Activated gamma-delta T cell treated with Interleukin-2 at 50 U/mL for 16 hours (primary cell): ENCODE results near the gene CAT.

Experiments used
- DNase-seq: peaks from one replicate; pipeline ENCODE4 v3.0.0-alpha.2; 2020

CAT gene

GRCh38 chr11:34425867-34426266 lies 12.9 kb upstream of the CAT start:
- DNase-seq, result no peak

GRCh38 chr11:34426766-34427185 lies 12.0 kb upstream of the CAT start:
- DNase-seq, result no peak

GRCh38 chr11:34427186-34427805 lies 11.4 kb upstream of the CAT start:
- DNase-seq, result no peak

GRCh38 chr11:34431979-34432378 lies 6.8 kb upstream of the CAT start:
- DNase-seq, result no peak

- DNase-seq, result no peak
These were observed 5.9 kb upstream of the CAT start for GRCh38 chr11:34432822-34433221.

- DNase-seq, result no peak
These were observed 4.8 kb upstream of the CAT start for GRCh38 chr11:34433899-34434298.

GRCh38 chr11:34437224-34438125 lies 1.3 kb upstream of the CAT start:
- DNase-seq, result no peak

GRCh38 chr11:34439610-34440198 lies 970 bp downstream of the CAT start:
- DNase-seq, result no peak

GRCh38 chr11:34441814-34442213 lies 3.1 kb downstream of the CAT start:
- DNase-seq, result no peak

- no peak for DNase-seq
These were observed 4.4 kb downstream of the CAT start for GRCh38 chr11:34443136-34443535.

GRCh38 chr11:34444428-34444827 lies 5.7 kb downstream of the CAT start:
- DNase-seq, result no peak

GRCh38 chr11:34445956-34446355 lies 7.2 kb downstream of the CAT start:
- no peak for DNase-seq

- DNase-seq, result no peak
These were observed 7.7 kb downstream of the CAT start for GRCh38 chr11:34446386-34446785.

- no peak for DNase-seq
These were observed 8.3 kb downstream of the CAT start for GRCh38 chr11:34447044-34447443.

GRCh38 chr11:34448223-34448994 lies 9.7 kb downstream of the CAT start:
- no peak for DNase-seq

- DNase-seq, result no peak
These were observed 10.3 kb downstream of the CAT start for GRCh38 chr11:34449013-34449412.

- no peak for DNase-seq
These were observed 12.3 kb downstream of the CAT start for GRCh38 chr11:34451053-34451452.

GRCh38 chr11:34454308-34455032 lies 15.7 kb downstream of the CAT start:
- DNase-seq, result no peak

- DNase-seq, result no peak
These were observed 18.9 kb downstream of the CAT start for GRCh38 chr11:34457607-34458006.

GRCh38 chr11:34458525-34458924 lies 19.8 kb downstream of the CAT start:
- no peak for DNase-seq

- DNase-seq, result no peak
These were observed 20.9 kb downstream of the CAT start for GRCh38 chr11:34459507-34460162.

- DNase-seq, result no peak
These were observed 21.5 kb downstream of the CAT start for GRCh38 chr11:34460278-34460677.
